ENCODE measurements around the gene ESPNL.

Gene ESPNL

GRCh38 chr2:238140721-238141540 is 40.8 kb downstream of the ESPNL start:
- DNase-seq (ENCODE audit: low read depth in 2 of 2), result no peak

GRCh38 chr2:238141541-238142318 is 41.6 kb downstream of the ESPNL start:
- no peak for DNase-seq (ENCODE audit: low read depth in 2 of 2)

GRCh38 chr2:238142382-238143205 is 42.5 kb downstream of the ESPNL start:
- DNase-seq (ENCODE audit: low read depth in 2 of 2), result no peak

- DNase-seq (ENCODE audit: low read depth in 2 of 2), result no peak
Observed at GRCh38 chr2:238143239-238143951, 43.3 kb downstream of the ESPNL start.

GRCh38 chr2:238144262-238144661 is 44.1 kb downstream of the ESPNL start:
- DNase-seq (ENCODE audit: low read depth in 2 of 2), result no peak

- no peak for DNase-seq (ENCODE audit: low read depth in 2 of 2)
Observed at GRCh38 chr2:238145046-238145445, 44.9 kb downstream of the ESPNL start.

GRCh38 chr2:238145851-238146250 is 45.7 kb downstream of the ESPNL start:
- no peak for DNase-seq (ENCODE audit: low read depth in 2 of 2)

- DNase-seq (ENCODE audit: low read depth in 2 of 2), result no peak
Observed at GRCh38 chr2:238146884-238147544, 46.9 kb downstream of the ESPNL start.

- DNase-seq (ENCODE audit: low read depth in 2 of 2), result no peak
Observed at GRCh38 chr2:238148981-238149380, 48.8 kb downstream of the ESPNL start.

- DNase-seq (ENCODE audit: low read depth in 2 of 2), result no peak
Observed at GRCh38 chr2:238149841-238150572, 49.9 kb downstream of the ESPNL start.

- DNase-seq (ENCODE audit: low read depth in 2 of 2), result no peak
Observed at GRCh38 chr2:238150686-238151085, 50.5 kb downstream of the ESPNL start.

GRCh38 chr2:238151205-238151604 is 51.1 kb downstream of the ESPNL start:
- DNase-seq (ENCODE audit: low read depth in 2 of 2), result no peak

- no peak for DNase-seq (ENCODE audit: low read depth in 2 of 2)
Observed at GRCh38 chr2:238151628-238152235, 51.6 kb downstream of the ESPNL start.

- no peak for DNase-seq (ENCODE audit: low read depth in 2 of 2)
Observed at GRCh38 chr2:238152771-238153688, 52.9 kb downstream of the ESPNL start.

GRCh38 chr2:238154570-238154969 is 54.4 kb downstream of the ESPNL start:
- DNase-seq (ENCODE audit: low read depth in 2 of 2), result no peak

GRCh38 chr2:238155051-238155760 is 55.1 kb downstream of the ESPNL start:
- DNase-seq (ENCODE audit: low read depth in 2 of 2), result no peak

- DNase-seq (ENCODE audit: low read depth in 2 of 2), result no peak
Observed at GRCh38 chr2:238155761-238156694, 55.9 kb downstream of the ESPNL start.

Data from activated CD4-positive, alpha-beta T cell treated with anti-CD3 and anti-CD28 coated beads for 24 hours (primary cell).